ENCODE measurements around the gene CEACAM16. TPM values are rescaled to one million over a fixed set of nuclear protein-coding genes. Genes with fewer than 3 reads are reported as not detected.

The CEACAM16 gene
- total RNA-seq, 1 experiment from 2014 or later = not detected

DNA sequence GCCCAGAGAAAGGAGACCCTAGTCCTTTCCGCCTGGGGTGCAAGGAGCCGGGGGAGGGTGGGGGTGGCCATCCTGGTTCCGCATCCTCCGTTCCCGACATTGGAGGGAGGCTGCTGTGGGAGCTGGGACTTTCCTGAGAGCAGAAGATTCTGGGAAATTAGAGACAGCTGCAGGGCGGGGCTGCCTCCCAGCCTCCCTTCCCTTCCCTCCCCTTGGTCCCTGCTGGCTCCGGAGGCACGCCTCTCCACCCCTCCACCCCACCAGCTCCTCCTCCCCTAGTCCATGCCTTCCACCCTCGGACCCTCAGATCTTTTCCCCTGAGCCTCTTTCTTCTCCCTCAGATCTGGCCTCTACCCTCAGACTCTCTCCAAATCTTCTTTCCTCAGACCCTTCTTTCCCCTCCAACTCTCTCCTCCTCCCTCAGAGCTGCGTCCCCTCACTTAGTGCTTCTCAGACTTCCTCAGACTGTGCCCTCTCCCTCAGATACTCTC lies 46.4 kb downstream of the CEACAM16 start:
- peak; percentile 85 for DNase-seq (ENCODE audit: low spot score)

DNA sequence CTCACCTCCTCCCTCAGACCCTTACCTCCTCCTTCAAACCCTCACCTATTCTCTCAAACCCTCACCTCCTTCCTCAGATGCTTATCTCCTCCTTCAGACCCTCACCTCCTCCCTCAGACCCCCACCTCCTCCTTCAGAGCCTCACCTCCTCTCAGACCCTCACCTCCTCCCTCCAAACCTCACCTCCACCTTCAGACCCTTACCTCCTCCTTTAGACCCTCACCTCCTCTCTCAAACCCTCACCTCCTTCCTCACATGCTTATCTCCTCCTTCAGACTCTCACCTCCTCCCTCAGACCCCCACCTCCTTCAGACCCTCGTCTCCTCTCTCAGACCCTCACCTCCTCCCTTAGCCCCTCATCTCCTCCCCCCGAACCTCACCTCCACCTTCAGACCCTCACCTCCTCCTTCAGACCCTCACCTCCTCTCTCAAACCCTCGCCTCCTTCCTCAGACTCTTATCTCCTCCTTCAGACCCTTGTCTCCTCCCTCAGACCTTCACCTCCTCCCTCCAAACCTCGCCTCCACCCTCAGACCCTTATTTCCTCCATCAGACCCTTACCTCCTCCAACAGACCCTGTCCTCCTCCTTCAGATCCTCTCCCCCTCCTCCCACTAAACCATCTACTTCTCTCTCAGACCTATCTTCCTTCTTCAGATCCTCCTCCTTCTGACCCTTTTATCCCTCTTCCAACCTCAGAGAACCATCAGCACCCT lies 47.1 kb downstream of the CEACAM16 start:
- DNase-seq (ENCODE audit: low spot score) = no peak

DNA sequence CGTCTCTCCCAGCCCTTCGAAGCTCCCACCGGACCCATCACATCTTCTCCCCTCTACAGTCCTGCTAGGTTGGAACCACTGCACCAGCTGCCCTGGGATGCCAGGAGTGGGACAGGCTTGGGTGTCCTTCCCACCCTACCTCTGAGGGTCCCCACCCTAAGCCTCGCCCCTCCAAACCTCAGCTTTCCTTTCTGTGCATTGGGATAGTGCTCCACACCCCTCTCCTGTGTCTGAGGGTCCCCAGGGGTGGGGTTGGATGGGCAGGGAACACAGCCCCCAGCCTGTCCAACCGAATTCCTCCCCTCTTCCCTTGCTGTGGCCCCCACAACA lies 47.6 kb downstream of the CEACAM16 start:
- DNase-seq (ENCODE audit: low spot score) = no peak

DNA sequence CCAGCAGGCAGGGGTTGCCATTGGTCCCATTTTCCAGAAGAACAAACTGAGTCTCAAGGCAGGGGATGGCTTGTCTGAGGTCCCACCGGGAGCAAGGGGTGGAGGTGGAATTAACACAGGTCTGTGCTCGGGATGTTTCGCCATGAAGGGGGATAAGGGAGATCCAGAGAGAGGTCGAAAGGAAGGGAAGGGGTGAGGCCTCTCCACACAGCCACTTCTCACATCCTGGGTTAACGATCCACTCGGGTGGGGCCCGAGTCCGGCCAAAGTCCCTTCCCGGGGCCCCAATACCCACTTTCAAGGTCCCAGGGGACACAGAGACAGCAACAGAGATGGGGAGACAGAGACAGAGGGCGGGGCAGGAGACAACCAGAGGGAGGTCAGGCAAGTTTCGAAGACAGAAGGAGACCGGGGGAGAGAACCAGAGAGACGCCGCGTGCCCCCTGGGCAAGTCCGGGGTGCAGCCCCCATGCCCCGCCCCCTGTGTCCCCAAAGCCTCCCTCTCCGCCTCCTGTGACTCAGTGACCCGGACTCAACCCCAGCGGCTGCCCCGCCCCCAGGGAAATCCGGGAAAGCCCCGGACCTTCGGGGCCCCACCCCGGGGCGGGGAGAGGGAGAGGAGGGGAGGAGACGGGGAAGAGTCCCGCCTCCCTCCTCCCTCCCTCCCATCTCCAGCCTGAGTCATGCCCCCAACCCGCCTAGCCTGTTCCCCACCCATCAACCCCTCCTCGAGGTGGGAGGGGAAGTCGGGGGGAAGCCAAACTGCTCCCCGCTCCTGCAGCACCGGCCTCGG lies 48.2 kb downstream of the CEACAM16 start:
- peak; percentile 96 for DNase-seq (ENCODE audit: low spot score)

DNA sequence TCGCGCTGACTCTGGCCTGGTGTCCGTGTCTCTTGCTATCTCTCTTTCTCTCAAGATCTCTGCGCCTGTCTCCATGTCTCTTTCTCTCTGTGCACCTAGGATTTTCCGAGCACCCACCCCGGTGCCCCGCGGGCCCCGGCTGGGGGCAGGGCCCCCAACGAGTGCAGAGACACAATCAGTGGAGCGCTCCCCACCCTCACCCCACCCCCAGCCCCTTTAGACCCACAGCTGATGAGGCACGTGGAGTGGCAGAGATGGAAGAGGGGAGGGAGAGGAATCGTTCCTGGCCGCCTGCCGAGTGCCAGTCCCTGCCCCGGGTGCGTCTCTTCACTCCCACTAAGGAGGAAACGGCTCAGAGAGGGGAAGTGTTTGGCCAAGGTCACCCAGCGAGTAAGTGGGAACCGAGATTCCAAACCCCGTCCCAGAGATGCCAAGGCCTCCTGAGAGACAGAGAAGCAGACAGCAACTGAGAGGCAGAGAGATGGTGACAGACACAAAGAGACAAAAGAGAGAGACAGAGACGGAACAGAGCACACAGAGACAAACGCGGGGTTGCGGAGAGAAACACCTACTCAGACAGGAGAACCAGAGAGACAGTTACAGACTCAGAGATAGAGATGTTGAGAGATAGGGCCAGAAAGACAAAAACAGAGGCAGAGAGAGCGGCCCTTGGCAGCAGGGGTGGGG lies 48.9 kb downstream of the CEACAM16 start:
- peak; percentile 72 for DNase-seq (ENCODE audit: low spot score)

DNA sequence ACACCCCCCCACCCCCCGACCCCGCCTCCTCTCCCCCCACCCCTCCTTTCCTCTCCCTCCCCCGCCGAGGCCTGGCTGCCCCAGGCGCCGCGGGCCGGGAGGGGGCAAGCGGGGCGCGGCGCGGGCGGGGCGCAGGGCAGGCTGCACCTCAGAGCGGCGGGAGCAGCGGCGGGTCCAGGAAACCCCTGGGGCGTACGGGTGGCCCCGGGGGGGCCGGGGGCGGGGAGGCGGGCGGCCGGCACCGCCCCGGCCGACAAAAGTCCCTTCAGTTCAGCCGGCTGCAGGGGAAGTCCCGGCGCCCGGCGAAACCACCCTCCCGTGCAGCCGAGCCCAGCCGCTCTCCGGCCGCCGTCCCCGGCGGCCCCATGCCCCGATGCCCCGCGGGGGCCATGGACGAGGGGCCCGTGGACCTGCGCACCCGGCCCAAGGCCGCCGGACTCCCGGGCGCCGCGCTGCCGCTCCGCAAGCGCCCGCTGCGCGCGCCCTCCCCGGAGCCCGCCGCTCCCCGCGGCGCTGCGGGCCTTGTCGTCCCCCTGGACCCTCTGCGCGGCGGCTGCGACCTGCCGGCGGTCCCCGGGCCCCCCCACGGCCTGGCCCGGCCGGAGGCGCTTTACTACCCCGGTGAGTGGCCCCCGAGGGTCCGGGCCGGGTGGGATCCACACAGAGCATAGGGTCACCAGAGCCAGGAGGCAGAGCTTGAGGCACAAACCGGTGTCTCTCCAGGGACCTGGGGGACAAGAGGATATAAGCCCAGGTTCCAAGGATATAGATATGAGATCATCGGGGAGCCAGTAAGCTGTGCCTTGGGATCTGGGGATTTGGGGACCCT lies 49.7 kb downstream of the CEACAM16 start, which contains the start of gene BCL3:
TSS of gene BCL3 (plus strand) at position 283 of the 829 bp plus-strand sequence. CDS start at position 366, 83 bp downstream.
- DNase-seq (ENCODE audit: low spot score) = peak; percentile 46

DNA sequence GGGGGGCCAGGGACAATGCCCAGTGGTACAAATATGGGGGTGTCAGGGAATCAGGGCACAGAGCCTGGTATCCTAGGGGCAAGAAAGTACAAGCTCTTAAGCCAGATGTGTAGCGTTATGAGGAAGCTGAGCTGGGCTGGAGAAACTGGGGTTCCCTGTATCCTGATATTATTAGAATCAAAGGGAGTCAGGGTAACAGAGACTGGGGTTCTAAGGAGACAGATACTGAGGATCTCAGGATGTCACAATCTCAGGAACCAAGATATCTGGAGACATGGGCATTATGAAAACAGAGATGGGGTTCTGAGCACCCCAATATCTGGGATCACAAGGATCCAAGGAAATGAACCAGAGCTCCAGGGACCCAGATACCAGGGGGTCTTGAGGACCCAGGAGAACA lies 50.3 kb downstream of the CEACAM16 start:
- no peak for DNase-seq (ENCODE audit: low spot score)

DNA sequence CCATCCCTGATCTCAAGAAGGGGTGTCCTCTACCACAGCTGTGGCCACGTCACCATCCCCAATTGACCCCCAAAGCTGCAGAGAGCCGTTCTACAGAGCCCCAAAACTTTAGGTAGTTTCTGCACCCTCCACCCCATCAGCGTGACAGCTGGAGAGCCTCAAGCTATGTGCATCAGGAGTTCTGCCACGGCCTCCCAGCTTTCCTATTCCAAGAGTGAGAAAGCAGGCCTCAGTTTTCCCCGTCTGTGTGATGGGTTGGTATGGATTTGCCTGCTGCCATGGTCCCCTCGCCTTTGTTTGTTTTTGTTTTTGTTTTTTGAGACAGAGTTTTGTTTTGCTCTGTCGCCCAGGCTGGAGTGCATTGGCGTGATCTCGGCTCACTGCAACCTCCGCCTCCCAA lies 51.0 kb downstream of the CEACAM16 start:
- no peak for DNase-seq (ENCODE audit: low spot score)

DNA sequence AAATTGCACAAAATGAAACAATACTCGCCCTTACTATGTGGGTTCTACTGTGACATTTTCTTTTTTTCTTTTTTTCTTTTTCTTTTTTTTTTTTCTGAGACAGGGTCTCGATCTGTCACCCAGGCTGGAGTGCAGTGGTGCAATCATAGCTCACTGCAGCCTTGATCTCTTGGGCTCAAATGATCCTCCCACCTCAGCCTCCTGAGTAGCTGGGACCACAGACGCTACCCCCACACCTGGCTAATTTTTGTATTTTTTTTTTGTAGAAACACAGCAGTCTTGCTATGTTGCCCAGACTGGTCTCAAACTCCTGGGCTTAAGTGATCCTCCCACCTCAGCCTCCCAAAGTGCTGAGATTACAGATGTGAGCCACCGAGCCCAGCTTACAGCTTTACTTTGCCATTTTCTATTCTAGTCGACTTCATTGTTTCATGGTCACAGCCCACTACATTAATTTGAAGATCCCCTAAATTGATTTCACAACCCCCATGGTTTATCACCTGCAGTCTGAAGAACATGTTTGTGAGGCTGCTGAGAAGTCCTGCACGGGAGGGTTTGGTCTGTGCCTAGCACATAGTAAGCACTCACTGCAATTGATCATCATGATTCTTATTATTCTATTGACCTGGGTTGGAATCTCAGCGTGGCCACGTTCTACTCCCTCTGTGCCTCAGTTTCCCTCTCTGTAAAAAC lies 53.3 kb downstream of the CEACAM16 start:
- no peak for DNase-seq (ENCODE audit: low spot score)

DNA sequence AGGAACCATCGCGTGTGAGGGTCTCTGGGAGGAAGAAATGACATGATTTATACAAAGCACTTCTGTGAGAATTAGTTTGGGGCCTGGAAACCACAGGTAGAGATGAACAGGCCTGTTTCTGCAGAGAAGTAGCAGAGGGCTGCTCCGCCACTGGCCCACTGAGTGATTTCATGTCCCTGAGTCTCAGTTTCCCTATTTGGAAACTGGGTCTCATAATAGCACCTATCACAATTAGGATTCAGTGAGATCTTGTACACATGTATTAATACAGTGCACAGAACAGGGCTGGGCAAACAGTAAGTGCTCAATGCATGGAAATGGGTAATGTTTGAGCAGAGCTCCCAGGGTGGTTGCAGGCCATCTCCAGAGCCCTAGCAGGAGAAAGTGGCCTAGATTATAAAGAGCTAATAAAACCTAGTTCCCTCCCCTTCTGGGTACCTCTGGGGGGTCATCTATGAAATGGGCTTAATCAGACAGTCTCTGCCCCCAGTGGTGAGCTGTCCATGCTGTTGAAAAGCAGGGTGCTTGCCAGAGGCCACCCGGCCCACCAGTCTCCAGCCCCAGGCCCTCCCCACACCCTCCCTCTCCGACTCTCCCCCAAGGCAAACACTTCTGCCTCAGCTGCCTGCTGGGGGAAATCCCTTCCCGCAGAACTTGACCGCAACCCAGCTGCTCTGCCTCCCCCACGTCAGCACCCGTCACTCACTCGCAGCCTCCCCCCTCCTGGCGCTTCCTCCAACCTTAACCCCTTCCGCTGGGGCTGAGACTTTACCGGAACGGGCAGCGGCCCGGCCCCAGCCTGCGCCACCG lies 54.1 kb downstream of the CEACAM16 start:
- peak; percentile 96 for DNase-seq (ENCODE audit: low spot score)

DNA sequence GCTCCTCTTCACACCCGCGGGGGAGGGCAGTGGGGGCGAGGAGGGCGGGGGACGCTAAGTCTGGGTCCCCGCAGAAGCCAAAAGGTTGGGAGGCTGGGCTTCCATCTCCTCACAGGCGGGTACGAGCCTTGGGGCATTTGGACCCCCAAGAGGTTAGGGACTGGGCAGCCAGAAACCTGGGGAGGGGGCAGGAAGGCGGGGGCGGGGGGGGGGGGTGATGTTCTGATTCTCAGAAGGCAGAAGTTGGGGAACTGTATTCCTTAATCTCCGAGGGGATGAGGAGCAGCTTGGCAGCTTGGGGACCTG lies 54.6 kb downstream of the CEACAM16 start:
- no peak for DNase-seq (ENCODE audit: low spot score)

DNA sequence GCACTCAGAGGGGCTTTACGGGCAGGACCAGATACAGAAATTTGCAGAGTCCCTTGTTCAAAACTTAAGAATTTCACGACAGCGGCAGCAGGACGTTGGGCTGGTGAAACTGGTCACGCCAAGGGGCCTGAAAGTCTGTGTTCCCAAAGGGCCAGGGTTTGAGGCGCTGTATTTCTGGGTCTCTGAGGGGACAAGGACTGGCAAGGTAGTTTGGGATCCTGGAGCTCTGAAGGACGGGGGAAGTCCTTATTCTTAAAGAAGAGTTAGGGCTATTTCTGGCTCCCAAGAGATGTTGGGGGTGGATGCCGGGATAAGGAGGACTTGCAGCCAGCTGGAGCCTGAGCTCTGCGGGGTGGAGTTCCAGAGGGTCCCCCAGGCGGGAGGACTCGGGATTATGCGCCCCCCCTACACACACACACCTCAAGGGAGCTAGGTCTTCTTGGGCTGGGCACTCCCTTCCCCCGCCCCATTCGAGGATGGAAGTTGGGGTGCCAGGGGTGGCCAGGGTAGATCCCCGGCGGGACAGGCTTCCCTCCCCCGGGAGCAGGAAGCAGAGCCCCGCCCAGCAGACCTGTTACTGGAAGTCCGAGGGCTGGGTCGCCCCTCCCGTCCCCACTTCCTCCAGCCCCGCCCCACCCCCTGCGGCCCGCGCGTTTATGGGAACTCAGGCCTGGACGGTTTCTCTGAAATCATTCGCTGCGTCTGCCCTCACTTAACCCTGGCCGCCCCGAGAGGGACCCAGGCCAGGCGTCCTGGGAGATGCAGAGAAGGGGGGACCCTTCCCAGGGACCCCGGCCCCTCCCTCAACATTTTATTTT lies 55.2 kb downstream of the CEACAM16 start:
- peak; percentile 89 for DNase-seq (ENCODE audit: low spot score)

DNA sequence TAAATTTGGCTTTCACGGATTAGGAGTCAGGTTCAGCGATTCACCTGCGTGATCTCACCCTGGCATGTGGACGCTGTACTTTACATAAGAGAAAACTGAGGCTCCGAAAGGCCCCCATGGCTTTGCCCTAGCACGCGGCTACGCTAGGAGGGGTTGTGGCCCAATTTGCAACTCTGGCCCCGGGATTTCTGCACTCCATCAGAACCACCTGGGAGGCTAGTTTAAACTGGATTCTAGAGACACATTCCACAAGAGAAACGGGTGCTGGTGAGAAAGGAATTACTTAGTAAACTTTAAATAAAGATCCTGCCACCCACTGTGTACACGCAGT lies 55.8 kb downstream of the CEACAM16 start:
- DNase-seq (ENCODE audit: low spot score) = no peak

DNA sequence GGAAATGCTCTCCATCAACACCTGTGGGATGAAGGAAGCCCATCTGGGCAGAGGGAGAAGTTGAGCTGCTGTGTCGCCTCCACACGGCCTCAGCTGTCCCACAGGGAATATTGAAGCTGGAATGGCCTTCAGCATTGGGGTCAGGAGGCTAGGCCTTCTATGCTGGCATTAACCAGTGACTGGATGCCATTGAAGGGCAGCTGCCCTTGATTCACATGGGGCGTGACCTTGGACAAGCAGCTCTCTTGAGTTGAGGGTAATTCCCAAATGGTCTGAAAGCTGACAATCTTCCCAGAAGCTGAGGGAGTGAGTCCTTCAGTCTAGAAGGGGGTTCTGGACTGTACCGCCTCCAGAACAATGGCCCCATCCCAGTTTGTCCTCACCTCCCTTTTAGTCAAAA lies 56.3 kb downstream of the CEACAM16 start:
- no peak for DNase-seq (ENCODE audit: low spot score)

DNA sequence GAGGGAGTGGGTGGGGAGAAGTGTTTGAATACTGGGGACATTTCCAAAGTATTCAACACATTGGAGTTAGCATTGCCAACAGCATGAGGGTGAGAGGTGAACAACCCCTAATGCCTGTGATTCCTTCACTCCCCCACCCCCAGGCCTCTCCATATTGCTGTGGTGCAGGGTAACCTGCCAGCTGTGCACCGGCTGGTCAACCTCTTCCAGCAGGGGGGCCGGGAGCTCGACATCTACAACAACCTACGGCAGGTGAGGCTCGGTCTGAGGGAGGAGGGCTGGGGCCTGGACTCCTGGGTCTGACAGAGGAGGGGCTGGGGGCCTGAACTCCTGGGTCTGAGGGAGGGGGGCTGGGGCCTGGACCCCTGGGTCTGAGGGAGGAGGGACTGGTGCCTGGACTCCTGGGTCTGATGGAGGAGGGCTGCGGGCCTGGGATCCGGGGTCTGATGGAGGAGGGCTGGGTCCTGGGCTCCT lies 57.2 kb downstream of the CEACAM16 start:
- DNase-seq (ENCODE audit: low spot score) = no peak

DNA sequence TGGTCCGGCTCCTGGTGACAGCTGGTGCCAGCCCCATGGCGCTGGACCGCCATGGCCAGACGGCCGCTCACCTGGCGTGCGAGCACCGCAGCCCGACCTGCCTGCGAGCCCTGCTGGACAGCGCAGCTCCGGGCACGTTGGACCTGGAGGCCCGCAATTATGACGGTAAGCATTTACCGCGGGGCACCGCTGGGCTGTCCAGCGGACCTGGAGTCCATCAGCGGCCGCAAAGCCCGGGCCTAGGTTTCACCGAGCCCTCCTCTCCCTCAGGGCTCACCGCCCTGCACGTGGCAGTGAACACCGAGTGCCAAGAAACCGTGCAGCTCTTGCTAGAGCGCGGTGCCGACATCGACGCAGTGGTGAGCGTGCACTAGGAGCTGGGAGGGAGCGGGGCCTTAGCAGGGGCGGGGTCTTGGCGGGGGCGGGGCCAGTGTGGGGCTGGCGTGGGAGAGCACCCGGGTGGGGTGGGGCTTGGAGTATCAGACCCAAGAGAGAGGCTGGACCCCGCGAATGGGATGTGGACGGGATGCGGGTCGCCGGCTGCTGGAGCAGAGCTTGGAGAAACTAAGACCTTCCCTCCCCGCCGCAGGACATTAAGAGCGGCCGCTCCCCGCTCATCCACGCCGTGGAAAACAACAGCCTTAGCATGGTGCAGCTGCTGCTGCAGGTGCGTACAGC lies 58.2 kb downstream of the CEACAM16 start:
- DNase-seq (ENCODE audit: low spot score) = no peak

DNA sequence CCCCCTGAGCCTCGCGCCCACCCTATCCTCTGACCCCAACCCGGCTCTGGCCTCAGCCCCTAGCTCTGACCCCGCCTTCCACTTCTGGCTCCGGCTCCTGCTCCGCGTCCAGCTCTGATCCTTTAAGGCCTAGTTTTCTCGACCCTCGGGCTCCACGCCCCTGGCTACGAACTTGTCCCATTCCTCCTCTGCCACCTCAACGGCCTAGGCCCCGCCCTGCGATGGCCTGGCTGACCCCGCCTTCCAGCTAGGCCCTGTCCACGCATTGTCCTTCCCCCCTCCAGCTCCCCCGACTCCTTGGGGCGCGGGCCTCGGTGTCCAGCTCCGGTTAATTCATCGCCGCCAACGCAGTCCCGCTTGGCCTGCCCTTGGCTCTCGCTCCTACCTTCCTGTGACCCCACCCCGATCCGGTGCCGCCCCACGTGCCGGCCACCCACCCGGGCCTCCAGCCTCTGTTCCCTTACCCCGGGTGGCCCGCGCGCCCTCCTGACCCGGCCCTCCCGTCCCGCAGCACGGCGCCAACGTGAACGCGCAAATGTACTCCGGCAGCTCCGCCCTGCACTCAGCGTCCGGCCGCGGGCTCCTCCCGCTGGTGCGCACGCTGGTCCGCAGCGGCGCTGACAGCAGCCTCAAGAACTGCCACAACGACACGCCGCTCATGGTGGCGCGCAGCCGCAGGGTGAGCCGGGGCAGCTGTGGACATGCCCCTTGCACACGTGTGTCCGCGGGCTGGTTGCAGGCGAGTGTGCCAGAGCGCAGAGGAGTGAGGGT lies 59.0 kb downstream of the CEACAM16 start:
- DNase-seq (ENCODE audit: low spot score) = no peak

DNA sequence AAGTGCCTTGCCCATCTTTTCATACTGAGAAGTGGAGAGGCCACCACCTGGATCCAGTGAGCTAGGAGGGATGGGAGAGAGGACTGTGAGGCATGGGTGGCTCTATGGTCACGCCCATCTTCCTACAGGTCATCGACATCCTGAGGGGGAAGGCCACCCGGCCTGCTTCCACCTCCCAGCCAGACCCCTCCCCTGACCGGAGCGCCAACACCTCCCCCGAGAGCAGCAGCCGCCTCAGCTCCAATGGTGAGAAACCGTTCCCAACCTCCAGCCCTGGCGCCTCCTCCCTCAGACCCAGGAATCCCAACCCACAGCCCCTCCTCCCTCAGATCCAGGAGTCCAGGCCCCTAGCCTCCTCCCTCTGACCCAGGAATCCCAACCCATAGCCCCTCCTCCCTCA lies 59.6 kb downstream of the CEACAM16 start:
- no peak for DNase-seq (ENCODE audit: low spot score)
